GM23338 (cell line): ENCODE measurements around the gene LYZL2. TPM values are rescaled to one million over a fixed set of nuclear protein-coding genes. Genes with fewer than 3 reads are reported as not detected.

Experiments
- ATAC-seq: fragments of 200-7000 bp; cut with Tn5 transposase; 3 replicates; pipeline ENCODE4 v1.9.1; 2020
- DNase-seq: peaks from one replicate; pipeline ENCODE4 v3.0.0-alpha.2; 2015; ENCODE audit warnings: low spot score
- H2AFZ ChIP-seq: fragments of 200-600 bp; sonication (generic); 2 replicates; pipeline ENCODE4 v1.8.0; 2016; ENCODE audit warnings: antibody characterized with exemption, mild to moderate bottlenecking, moderate library complexity
- H3F3A ChIP-seq: fragments of 200-600 bp; sonication (generic); replicated peaks from 2 replicates; pipeline ENCODE4 v1.8.0; 2017; ENCODE audit warnings: antibody characterized with exemption, mixed run types, low read depth
- H3K27ac ChIP-seq: fragments of 200-600 bp; sonication (generic); 2 replicates; pipeline ENCODE4 v1.6.1; 2016; ENCODE audit warnings: low read depth
- H3K27me3 ChIP-seq: fragments of 200-600 bp; sonication (generic); 2 replicates; pipeline ENCODE4 v1.8.0; 2016; ENCODE audit warnings: mild to moderate bottlenecking, mixed run types, moderate library complexity; ENCODE audit not compliant: insufficient read depth
- H3K36me3 ChIP-seq: fragments of 200-600 bp; sonication (generic); 2 replicates; pipeline ENCODE4 v1.8.0; 2016; ENCODE audit warnings: mild to moderate bottlenecking; ENCODE audit not compliant: insufficient read depth
- H3K4me1 ChIP-seq: fragments of 200-600 bp; sonication (generic); 2 replicates; pipeline ENCODE4 v1.8.0; 2016; ENCODE audit warnings: mild to moderate bottlenecking, moderate library complexity; ENCODE audit not compliant: insufficient read depth
- H3K4me2 ChIP-seq: fragments of 200-600 bp; sonication (generic); 2 replicates; pipeline ENCODE4 v1.7.1; 2017; ENCODE audit warnings: mixed run types
- H3K4me3 ChIP-seq: fragments of 200-600 bp; sonication (generic); 2 replicates; pipeline ENCODE4 v1.6.1; 2016; ENCODE audit warnings: mixed run types
- H3K79me2 ChIP-seq: fragments of 200-600 bp; sonication (generic); replicated peaks from 2 replicates; pipeline ENCODE4 v1.8.0; 2017; ENCODE audit warnings: mild to moderate bottlenecking; ENCODE audit not compliant: insufficient read depth
- H3K9me2 ChIP-seq: fragments of 200-600 bp; sonication (generic); 2 replicates; pipeline ENCODE4 v1.8.0; 2017; ENCODE audit not compliant: insufficient read depth
- H4K20me1 ChIP-seq: fragments of 200-600 bp; sonication (generic); replicated peaks from 2 replicates; pipeline ENCODE4 v1.8.0; 2017; ENCODE audit warnings: mild to moderate bottlenecking; ENCODE audit not compliant: insufficient read depth
- H3K27ac Mint-ChIP-seq: 2 replicates; pipeline ENCODE4 v1.8.0; 2020; ENCODE audit warnings: inconsistent platforms, mild to moderate bottlenecking, moderate library complexity, mixed read lengths
- H3K27me3 Mint-ChIP-seq: 3 replicates; pipeline ENCODE4 v1.8.0; 2022; ENCODE audit warnings: low read depth, mild to moderate bottlenecking, moderate library complexity, mixed read lengths, inconsistent platforms; ENCODE audit not compliant: insufficient read depth, poor library complexity
- H3K36me3 Mint-ChIP-seq: 3 replicates; pipeline ENCODE4 v1.8.0; 2021; ENCODE audit warnings: low read depth, mild to moderate bottlenecking, inconsistent platforms, moderate library complexity, mixed read lengths
- H3K4me1 Mint-ChIP-seq: 3 replicates; pipeline ENCODE4 v1.8.0; 2020; ENCODE audit warnings: mild to moderate bottlenecking, inconsistent platforms, mixed read lengths
- H3K4me3 Mint-ChIP-seq: 3 replicates; pipeline ENCODE4 v1.8.0; 2021; ENCODE audit warnings: moderate library complexity, mild to moderate bottlenecking, inconsistent platforms, mixed read lengths
- H3K9me3 Mint-ChIP-seq: 3 replicates; pipeline ENCODE4 v1.8.0; 2020; ENCODE audit warnings: moderate library complexity, mild to moderate bottlenecking, inconsistent platforms, mixed read lengths
- CREB1 ChIP-seq: fragments of 250-450 bp; sonication (Bioruptor Pico); IDR thresholded peaks from 2 replicates; pipeline ENCODE4 v1.5.0; 2020; ENCODE audit warnings: low read depth, mild to moderate bottlenecking, moderate library complexity
- ETS1 ChIP-seq: IDR thresholded peaks from 2 replicates; pipeline ENCODE4 v1.6.1; 2016; ENCODE audit warnings: antibody characterized with exemption
- EZH2 ChIP-seq: fragments of 200-600 bp; sonication (generic); IDR thresholded peaks from one replicate; pipeline ENCODE4 v1.8.0; 2017; ENCODE audit warnings: antibody characterized with exemption, mild to moderate bottlenecking, low read depth; ENCODE audit not compliant: unreplicated experiment
- EZH2phosphoT487 ChIP-seq: fragments of 200-600 bp; sonication (generic); IDR thresholded peaks from one replicate; pipeline ENCODE4 v1.8.1; 2018; ENCODE audit warnings: antibody characterized with exemption; ENCODE audit not compliant: unreplicated experiment
- JUNB ChIP-seq: IDR thresholded peaks from one replicate; pipeline ENCODE4 v1.6.1; 2016; ENCODE audit warnings: antibody characterized with exemption; ENCODE audit not compliant: unreplicated experiment
- NANOG ChIP-seq: IDR thresholded peaks from 2 replicates; pipeline ENCODE4 v1.6.1; 2016; ENCODE audit warnings: antibody characterized with exemption, borderline replicate concordance
- POLR2AphosphoS5 ChIP-seq: IDR thresholded peaks from 2 replicates; pipeline ENCODE4 v1.6.1; 2016; ENCODE audit warnings: antibody characterized with exemption, low read depth
- REST ChIP-seq: IDR thresholded peaks from one replicate; pipeline ENCODE4 v1.6.1; 2018; ENCODE audit warnings: antibody characterized with exemption; ENCODE audit not compliant: unreplicated experiment
- STAT1 ChIP-seq: IDR thresholded peaks from one replicate; pipeline ENCODE4 v1.6.1; 2016; ENCODE audit warnings: antibody characterized with exemption; ENCODE audit not compliant: unreplicated experiment
- ZNF114 ChIP-seq: fragments of 250-450 bp; sonication (Bioruptor Pico); IDR thresholded peaks from 2 replicates; pipeline ENCODE4 v1.5.0; 2020; ENCODE audit warnings: mild to moderate bottlenecking, moderate library complexity
- ZNF331 ChIP-seq: fragments of 250-450 bp; sonication (Bioruptor Pico); IDR thresholded peaks from 2 replicates; pipeline ENCODE4 v1.5.0; 2020; ENCODE audit warnings: low read depth, mild to moderate bottlenecking, moderate library complexity
- ZNF462 ChIP-seq: fragments of 250-450 bp; sonication (Bioruptor Pico); IDR thresholded peaks from 2 replicates; pipeline ENCODE4 v1.5.0; 2020; ENCODE audit warnings: mild to moderate bottlenecking, moderate library complexity
- polyA plus RNA-seq: library from polyadenylated mRNA; unstranded; fragments of >200 nt; fragmentation: Nextera tagmentation; extraction: Ambion mirVana; gene quantifications from 2 replicates; pipeline ENCODE4 v1.2.1, GENCODE V29; 2016
- total RNA-seq: library from RNA; depleted of rRNA; stranded (reverse); fragments of >200 nt; shearing (Covaris generic); gene quantifications from 2 replicates; pipeline ENCODE4 v1.2.3, GENCODE V29; 2014
- TF ChIP-seq, protein P1 (sequence below), 2 experiments: fragments of 200-600 bp in 1 of 2; sonication (generic) in 1 of 2; conservative IDR thresholded peaks; 2 replicates each; pipeline versions ENCODE4 v1.5.1 to v1.6.1; 2016 to 2017; ENCODE audit warnings: antibody characterized with exemption in 2 of 2, low read depth in 2 of 2, mild to moderate bottlenecking in 2 of 2, moderate library complexity in 1 of 2

Gene LYZL2
- total and polyA plus RNA-seq, 2 experiments from 2014 or later: not detected

GRCh38 chr10:30607814-30608213, 21.7 kb downstream of the LYZL2 start:
- H3K4me3 ChIP-seq: no peak overlapping the region
- Mint-ChIP-seq H3K4me3 (no peak overlapping the region), H3K36me3 (peaks cover 4% of the 10 kb centered on the region; the same call in 1 of the 3 replicates), H3K27ac (no peak overlapping the region), H3K27me3 (peaks cover 19% of the 10 kb centered on the region), H3K9me3 (peaks cover 5% of the 10 kb centered on the region; the same call in 2 of the 3 replicates), H3K4me1 (peaks cover 16% of the 10 kb centered on the region)
- 0 out of 2 replicates have a peak, but pooled peaks cover 5% of the 10 kb centered on the region for H3K4me1 ChIP-seq
- ATAC-seq (no peak), DNase-seq (no peak)
- no peak overlapping the region for H3K27ac ChIP-seq
- H3K27me3 ChIP-seq: no peaks in the 10 kb centered on the region
- no peaks in the 10 kb centered on the region for H3K79me2 ChIP-seq
- no peaks in the 10 kb centered on the region; the same call in 1 of the 2 replicates for H3K9me2 ChIP-seq
- no peaks in the 10 kb centered on the region for H3F3A ChIP-seq
- no peak overlapping the region for H3K4me2 ChIP-seq
- H2AFZ ChIP-seq: peak overlapping the region; percentile 84; the same call in 1 of the 2 replicates
- TF ChIP-seq ZNF331 (CRISPR knock-in tag) (no peak), EZH2phosphoT487 (no peak), NANOG (no peak), JUNB (no peak), ETS1 (no peak), REST (no peak), POLR2AphosphoS5 (no peak), ZNF462 (no peak), STAT1 (no peak), CREB1 (CRISPR knock-in tag) (no peak), EZH2 (no peak), ZNF114 (CRISPR knock-in tag) (no peak)
- TF ChIP-seq, protein P1, sequence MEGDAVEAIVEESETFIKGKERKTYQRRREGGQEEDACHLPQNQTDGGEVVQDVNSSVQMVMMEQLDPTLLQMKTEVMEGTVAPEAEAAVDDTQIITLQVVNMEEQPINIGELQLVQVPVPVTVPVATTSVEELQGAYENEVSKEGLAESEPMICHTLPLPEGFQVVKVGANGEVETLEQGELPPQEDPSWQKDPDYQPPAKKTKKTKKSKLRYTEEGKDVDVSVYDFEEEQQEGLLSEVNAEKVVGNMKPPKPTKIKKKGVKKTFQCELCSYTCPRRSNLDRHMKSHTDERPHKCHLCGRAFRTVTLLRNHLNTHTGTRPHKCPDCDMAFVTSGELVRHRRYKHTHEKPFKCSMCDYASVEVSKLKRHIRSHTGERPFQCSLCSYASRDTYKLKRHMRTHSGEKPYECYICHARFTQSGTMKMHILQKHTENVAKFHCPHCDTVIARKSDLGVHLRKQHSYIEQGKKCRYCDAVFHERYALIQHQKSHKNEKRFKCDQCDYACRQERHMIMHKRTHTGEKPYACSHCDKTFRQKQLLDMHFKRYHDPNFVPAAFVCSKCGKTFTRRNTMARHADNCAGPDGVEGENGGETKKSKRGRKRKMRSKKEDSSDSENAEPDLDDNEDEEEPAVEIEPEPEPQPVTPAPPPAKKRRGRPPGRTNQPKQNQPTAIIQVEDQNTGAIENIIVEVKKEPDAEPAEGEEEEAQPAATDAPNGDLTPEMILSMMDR (conservative IDR thresholded peaks at IDR 0.05; ENCODE audit: low read depth in 2 of 2): no peak
- no peaks in the 10 kb centered on the region for H3K36me3 ChIP-seq
- no peaks in the 10 kb centered on the region for H4K20me1 ChIP-seq
